Measurements from ENCODE around the gene RYR1.

- no peak for TF ChIP-seq CTCF (IDR thresholded peaks at IDR 0.05; ENCODE audit: low read depth, low read length)
- no peak for TF ChIP-seq MAX (IDR thresholded peaks at IDR 0.05; ENCODE audit: low read depth, low read length)
These were observed 48.3 kb upstream of the RYR1 start for GRCh38 chr19:38385057-38385803.
